Measurements from ENCODE around the gene CBX2.

DNA sequence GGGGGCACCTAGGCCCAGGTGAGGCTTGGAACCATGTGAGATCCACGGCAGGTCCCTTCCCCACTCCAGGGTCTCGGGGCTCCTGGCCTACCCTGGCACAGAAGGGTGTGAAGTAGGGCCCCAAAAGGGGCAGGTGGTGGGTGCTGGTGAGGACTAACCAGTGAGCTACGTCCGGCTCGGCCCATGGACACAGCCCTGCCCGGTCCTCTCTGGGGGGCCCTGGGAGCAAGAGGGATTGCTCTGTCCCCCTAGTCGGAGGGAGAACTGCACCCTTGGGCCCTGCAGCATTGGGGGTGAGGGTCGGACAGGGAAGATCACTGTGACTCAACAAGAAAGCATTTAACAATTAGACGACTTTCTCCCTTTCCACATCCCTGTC is 44.3 kb upstream of the CBX2 start:
- TF ChIP-seq, protein P1, sequence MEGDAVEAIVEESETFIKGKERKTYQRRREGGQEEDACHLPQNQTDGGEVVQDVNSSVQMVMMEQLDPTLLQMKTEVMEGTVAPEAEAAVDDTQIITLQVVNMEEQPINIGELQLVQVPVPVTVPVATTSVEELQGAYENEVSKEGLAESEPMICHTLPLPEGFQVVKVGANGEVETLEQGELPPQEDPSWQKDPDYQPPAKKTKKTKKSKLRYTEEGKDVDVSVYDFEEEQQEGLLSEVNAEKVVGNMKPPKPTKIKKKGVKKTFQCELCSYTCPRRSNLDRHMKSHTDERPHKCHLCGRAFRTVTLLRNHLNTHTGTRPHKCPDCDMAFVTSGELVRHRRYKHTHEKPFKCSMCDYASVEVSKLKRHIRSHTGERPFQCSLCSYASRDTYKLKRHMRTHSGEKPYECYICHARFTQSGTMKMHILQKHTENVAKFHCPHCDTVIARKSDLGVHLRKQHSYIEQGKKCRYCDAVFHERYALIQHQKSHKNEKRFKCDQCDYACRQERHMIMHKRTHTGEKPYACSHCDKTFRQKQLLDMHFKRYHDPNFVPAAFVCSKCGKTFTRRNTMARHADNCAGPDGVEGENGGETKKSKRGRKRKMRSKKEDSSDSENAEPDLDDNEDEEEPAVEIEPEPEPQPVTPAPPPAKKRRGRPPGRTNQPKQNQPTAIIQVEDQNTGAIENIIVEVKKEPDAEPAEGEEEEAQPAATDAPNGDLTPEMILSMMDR (IDR thresholded peaks at IDR 0.05) = no peak
- no peak for TF ChIP-seq POLR2A (IDR thresholded peaks at IDR 0.05)
